SK-N-MC (cell line): ENCODE data around the gene SPTLC3.

ENCODE experiments used
- EZH2 ChIP-seq: fragments of 200-600 bp; sonication (generic); IDR thresholded peaks from one replicate; pipeline ENCODE4 v1.6.1; 2017; ENCODE audit warnings: antibody characterized with exemption
- FOXP2 ChIP-seq: optimal IDR thresholded peaks from 2 replicates; pipeline ENCODE3; 2011; ENCODE audit warnings: mild to moderate bottlenecking, moderate library complexity; ENCODE audit not compliant: insufficient read depth; ENCODE audit errors: extremely low read length, control extremely low read depth
- POLR2AphosphoS5 ChIP-seq: IDR thresholded peaks from 2 replicates; pipeline ENCODE4 v1.6.1; 2012; ENCODE audit warnings: mild to moderate bottlenecking, low read depth, low read length, borderline replicate concordance

- TF ChIP-seq EZH2: no peak
- TF ChIP-seq POLR2AphosphoS5: no peak
- TF ChIP-seq FOXP2: no peak
Measured at GRCh38 chr20:13158369-13158768, 149.6 kb downstream of the SPTLC3 start.
